Thyroid gland (tissue), 4 donors: ENCODE measurements around the gene PIK3C2B.

ENCODE experiments used
- CTCF ChIP-seq, 6 experiments: fragments of 200-600 bp in 3 of 6; fragments of 450-650 bp in 3 of 6; sonication (generic) in 3 of 6; IDR thresholded peaks; one replicate each; pipeline ENCODE4 v1.5.1; 2016 to 2019; ENCODE audit warnings: antibody characterized with exemption in 6 of 6, mild to moderate bottlenecking in 2 of 6, inconsistent platforms in 1 of 6, moderate library complexity in 1 of 6
- POLR2A ChIP-seq, 2 donors: fragments of 450-650 bp; IDR thresholded peaks; one replicate each; pipeline ENCODE4 v1.6.1; 2017; ENCODE audit warnings: antibody characterized with exemption in 2 of 2, mild to moderate bottlenecking in 2 of 2, moderate library complexity in 1 of 2

- TF ChIP-seq CTCF (IDR thresholded peaks at IDR 0.05) (no peak), POLR2A (IDR thresholded peaks at IDR 0.05) (no peak)
Measured at GRCh38 chr1:204464187-204464631, 30.4 kb downstream of the PIK3C2B start.
